HG02840 (cell line): ENCODE results near the gene MARCHF3.

Experiments
- ATAC-seq: cut with Tn5 transposase; IDR thresholded peaks from one replicate; pipeline ENCODE4 v1.9.1; 2021; ENCODE audit warnings: mild to moderate bottlenecking, moderate library complexity, moderate number of reproducible peaks; ENCODE audit not compliant: unreplicated experiment, low FRiP score

MARCHF3 gene

GRCh38 chr5:126829098-126829497 lies 201.3 kb downstream of the MARCHF3 start:
- no peak for ATAC-seq

- no peak for ATAC-seq
These were observed 203.6 kb downstream of the MARCHF3 start for GRCh38 chr5:126826619-126827215.

GRCh38 chr5:126819253-126819652 lies 211.1 kb downstream of the MARCHF3 start:
- ATAC-seq = no peak

GRCh38 chr5:126818736-126819135 lies 211.6 kb downstream of the MARCHF3 start:
- ATAC-seq = no peak
